ENCODE results near the gene ABL1. TPM values are rescaled to one million over a fixed set of nuclear protein-coding genes. Genes with fewer than 3 reads are reported as not detected.

ABL1 gene
- total RNA-seq, 1 donor from 2014 or later: 121 TPM

- Mint-ChIP-seq H3K27me3 (ENCODE audit: unreplicated experiment) (peaks cover 19% of the 10 kb centered on the region), H3K27ac (ENCODE audit: unreplicated experiment) (no peak overlapping the region), H3K4me3 (ENCODE audit: unreplicated experiment) (no peak overlapping the region)
Observed at GRCh38 chr9:130933114-130934046, 98.3 kb downstream of the ABL1 start.

GRCh38 chr9:130934246-130934645, 99.2 kb downstream of the ABL1 start:
- peaks cover 20% of the 10 kb centered on the region for H3K27me3 Mint-ChIP-seq (ENCODE audit: unreplicated experiment)
- H3K27ac Mint-ChIP-seq (ENCODE audit: unreplicated experiment): no peak overlapping the region

More at GRCh38 chr9:130933114-130934046, 98.3 kb downstream of the ABL1 start:
- no peak for TF ChIP-seq CTCF (IDR thresholded peaks at IDR 0.05; ENCODE audit: unreplicated experiment)
- no peaks in the 10 kb centered on the region for H3K9me3 Mint-ChIP-seq (ENCODE audit: unreplicated experiment)
- peaks cover 4% of the 10 kb centered on the region for H3K36me3 Mint-ChIP-seq (ENCODE audit: low read depth, unreplicated experiment)
- no peak for DNase-seq (ENCODE audit: low spot score)
- peaks cover 14% of the 10 kb centered on the region for H3K4me1 Mint-ChIP-seq (ENCODE audit: unreplicated experiment)

GRCh38 chr9:130934702-130935647, 99.9 kb downstream of the ABL1 start:
- no peak overlapping the region for H3K4me3 Mint-ChIP-seq (ENCODE audit: unreplicated experiment)

More at GRCh38 chr9:130934246-130934645, 99.2 kb downstream of the ABL1 start:
- TF ChIP-seq CTCF (IDR thresholded peaks at IDR 0.05; ENCODE audit: unreplicated experiment): no peak
- Mint-ChIP-seq H3K4me3 (ENCODE audit: unreplicated experiment) (no peak overlapping the region), H3K4me1 (ENCODE audit: unreplicated experiment) (peaks cover 16% of the 10 kb centered on the region), H3K9me3 (ENCODE audit: unreplicated experiment) (no peaks in the 10 kb centered on the region), H3K36me3 (ENCODE audit: low read depth, unreplicated experiment) (peaks cover 4% of the 10 kb centered on the region)
- no peak for DNase-seq (ENCODE audit: low spot score)

GRCh38 chr9:130935648-130936271, 100.7 kb downstream of the ABL1 start:
- no peak for DNase-seq (ENCODE audit: low spot score)
- H3K36me3 Mint-ChIP-seq (ENCODE audit: low read depth, unreplicated experiment): peaks cover 4% of the 10 kb centered on the region
- no peak overlapping the region for H3K4me3 Mint-ChIP-seq (ENCODE audit: unreplicated experiment)
- no peaks in the 10 kb centered on the region for H3K9me3 Mint-ChIP-seq (ENCODE audit: unreplicated experiment)
- no peak overlapping the region for H3K27ac Mint-ChIP-seq (ENCODE audit: unreplicated experiment)
- peaks cover 18% of the 10 kb centered on the region for H3K27me3 Mint-ChIP-seq (ENCODE audit: unreplicated experiment)
- peaks cover 16% of the 10 kb centered on the region for H3K4me1 Mint-ChIP-seq (ENCODE audit: unreplicated experiment)
- no peak for TF ChIP-seq CTCF (IDR thresholded peaks at IDR 0.05; ENCODE audit: unreplicated experiment)

More at GRCh38 chr9:130934702-130935647, 99.9 kb downstream of the ABL1 start:
- DNase-seq (ENCODE audit: low spot score): no peak
- peaks cover 18% of the 10 kb centered on the region for H3K27me3 Mint-ChIP-seq (ENCODE audit: unreplicated experiment)
- peaks cover 4% of the 10 kb centered on the region for H3K36me3 Mint-ChIP-seq (ENCODE audit: low read depth, unreplicated experiment)
- no peak overlapping the region for H3K27ac Mint-ChIP-seq (ENCODE audit: unreplicated experiment)
- TF ChIP-seq CTCF (IDR thresholded peaks at IDR 0.05; ENCODE audit: unreplicated experiment): no peak
- H3K9me3 Mint-ChIP-seq (ENCODE audit: unreplicated experiment): no peaks in the 10 kb centered on the region
- peaks cover 16% of the 10 kb centered on the region for H3K4me1 Mint-ChIP-seq (ENCODE audit: unreplicated experiment)

Measured in endothelial cell (in vitro differentiated cells).